NCI-H1436 treated with DMSO at 0.1 percent for 48 hours (cell line): ENCODE data around the gene SPACDR.

Experiments used
- DNase-seq: peaks from one replicate; lab custom pipeline; 2025; lab: John Stamatoyannopoulos, UW

SPACDR gene

GRCh38 chr7:100484673-100485045 is 20.6 kb upstream of the SPACDR start:
- DNase-seq: no peak

GRCh38 chr7:100483722-100484672 is 19.9 kb upstream of the SPACDR start, which contains the start of gene NYAP1:
Gene NYAP1, plus strand, starts transcription at chr7:100483927. Its CDS starts 1,385 bp downstream, at chr7:100485312.
- no peak for DNase-seq

- no peak for DNase-seq
Observed at GRCh38 chr7:100483090-100483721, 19.1 kb upstream of the SPACDR start.

- DNase-seq: no peak
Observed at GRCh38 chr7:100482728-100483089, 18.6 kb upstream of the SPACDR start.

GRCh38 chr7:100481466-100481865 is 17.4 kb upstream of the SPACDR start:
- DNase-seq: no peak

GRCh38 chr7:100478958-100479660 is 15.0 kb upstream of the SPACDR start, which contains the start of gene TSC22D4:
Gene TSC22D4, minus strand, starts transcription at chr7:100479214. Its CDS starts 1,176 bp downstream, at chr7:100478038.
- DNase-seq: peak; percentile 83

GRCh38 chr7:100477871-100478267 is 13.8 kb upstream of the SPACDR start:
- no peak for DNase-seq

- DNase-seq: no peak
Observed at GRCh38 chr7:100476903-100477870, 13.1 kb upstream of the SPACDR start.

- DNase-seq: no peak
Observed at GRCh38 chr7:100476101-100476780, 12.2 kb upstream of the SPACDR start.

- DNase-seq: no peak
Observed at GRCh38 chr7:100475549-100475948, 11.5 kb upstream of the SPACDR start.

- DNase-seq: no peak
Observed at GRCh38 chr7:100472854-100473499, 8.9 kb upstream of the SPACDR start.

- no peak for DNase-seq
Observed at GRCh38 chr7:100472121-100472851, 8.2 kb upstream of the SPACDR start.

- no peak for DNase-seq
Observed at GRCh38 chr7:100471021-100471420, 7.0 kb upstream of the SPACDR start.

- DNase-seq: no peak
Observed at GRCh38 chr7:100469227-100470044, 5.4 kb upstream of the SPACDR start.

- no peak for DNase-seq
Observed at GRCh38 chr7:100467638-100468373, 3.7 kb upstream of the SPACDR start.

GRCh38 chr7:100466653-100467605 is 2.9 kb upstream of the SPACDR start:
- DNase-seq: no peak
